ENCODE measurements around the gene DOCK8. TPM values are rescaled to one million over a fixed set of nuclear protein-coding genes. Genes with fewer than 3 reads are reported as not detected.

The DOCK8 gene
- total and polyA plus RNA-seq, 2 of the 4 experiments (the other 2 are of a cell fraction) = not detected

DNA sequence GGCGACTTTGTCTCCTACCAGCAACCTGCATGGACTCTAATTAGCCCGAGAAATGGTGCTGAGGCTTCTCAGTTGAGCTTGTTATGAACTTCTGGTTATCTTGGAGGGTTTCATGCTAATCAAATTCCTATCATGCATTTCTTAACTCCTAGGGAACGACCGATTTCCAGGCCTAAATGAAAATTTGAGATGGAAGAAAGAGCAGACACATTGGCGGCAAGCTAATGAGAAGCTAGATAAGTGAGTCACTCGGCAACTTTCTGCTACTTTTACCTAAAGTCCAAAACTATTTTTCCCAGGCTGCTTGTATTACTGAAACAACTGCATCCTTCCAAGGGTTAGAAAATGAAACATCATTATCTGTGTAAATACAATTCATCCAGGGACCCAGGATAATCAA, 207.2 kb downstream of the DOCK8 start:
- CTCF ChIA-PET = no interaction called here
- no peak for ATAC-seq (ENCODE audit: low read depth)

More for the DNA sequence above, 207.2 kb downstream of the DOCK8 start:
- Histone ChIP-seq H2AFZ (replicated peaks; ENCODE audit: low read length, poor library complexity) (no peak overlapping the region), H3K18ac (ENCODE audit: low read depth, low read length) (no peak overlapping the region), H2BK5ac (ENCODE audit: low read depth, low read length, poor library complexity, severe bottlenecking) (no peak overlapping the region), H4K91ac (ENCODE audit: insufficient read depth, low read depth, low read length) (no peak overlapping the region), H2BK15ac (ENCODE audit: low read depth, low read length) (no peak overlapping the region), H2AK5ac (ENCODE audit: low read depth, low read length) (no peak overlapping the region), H2AK9ac (replicated peaks; ENCODE audit: low read depth, low read length, poor library complexity) (no peak overlapping the region), H4K8ac (ENCODE audit: low read depth in 2 of 2, low read length in 2 of 2) (no peak overlapping the region), H2BK20ac (ENCODE audit: low read depth, low read length) (no peak overlapping the region), H3K27me3 (ENCODE audit: control insufficient read depth, insufficient read depth, low read length) (no peaks in the 10 kb centered on the region), H3K79me1 (ENCODE audit: low read depth in 1 of 2, low read length in 2 of 2) (no peaks in the 10 kb centered on the region), H3K14ac (replicated peaks; ENCODE audit: low read depth, low read length) (no peak overlapping the region), H4K20me1 (ENCODE audit: insufficient read depth, low read length) (no peaks in the 10 kb centered on the region), H3K4me2 (ENCODE audit: low read depth, low read length) (no peak overlapping the region), H3K23ac (ENCODE audit: low read depth, low read length) (no peak overlapping the region), H2BK120ac (ENCODE audit: low read depth, low read length) (no peak overlapping the region), H3K9me1 (ENCODE audit: insufficient read depth, low read length) (no peaks in the 10 kb centered on the region), H3K9ac (ENCODE audit: low read depth, low read length) (no peak overlapping the region), H3K56ac (ENCODE audit: extremely low read depth, insufficient read depth, low read length) (no peak overlapping the region), H3K36me3 (ENCODE audit: control insufficient read depth, insufficient read depth, low read length) (no peaks in the 10 kb centered on the region), H3K4me3 (ENCODE audit: insufficient read depth, low read depth, low read length) (no peak overlapping the region), H3K4ac (ENCODE audit: low read depth, low read length) (no peak overlapping the region), H3K27ac (ENCODE audit: insufficient read depth, low read length) (no peak overlapping the region), H3K4me1 (ENCODE audit: control insufficient read depth, insufficient read depth, low read length) (no peaks in the 10 kb centered on the region), H3K9me3 (ENCODE audit: control insufficient read depth, insufficient read depth, low read length) (no peaks in the 10 kb centered on the region), H4K5ac (ENCODE audit: low read depth, low read length) (no peak overlapping the region)
- no CpG with 5 or more reads among the region's 6 CpGs for WGBS, 2 experiments (ENCODE audit: extremely low coverage in 2 of 2, insufficient read length in 1 of 2)
- POLR2A ChIA-PET (ENCODE audit: unreplicated experiment) = no interaction called here
- no TSS peak for BruUV-seq (replicated peaks)
- no peak for DNase-seq
- TF ChIP-seq, protein P1, sequence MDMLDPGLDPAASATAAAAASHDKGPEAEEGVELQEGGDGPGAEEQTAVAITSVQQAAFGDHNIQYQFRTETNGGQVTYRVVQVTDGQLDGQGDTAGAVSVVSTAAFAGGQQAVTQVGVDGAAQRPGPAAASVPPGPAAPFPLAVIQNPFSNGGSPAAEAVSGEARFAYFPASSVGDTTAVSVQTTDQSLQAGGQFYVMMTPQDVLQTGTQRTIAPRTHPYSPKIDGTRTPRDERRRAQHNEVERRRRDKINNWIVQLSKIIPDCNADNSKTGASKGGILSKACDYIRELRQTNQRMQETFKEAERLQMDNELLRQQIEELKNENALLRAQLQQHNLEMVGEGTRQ (IDR thresholded peaks at IDR 0.05; ENCODE audit: low read depth, low read length) = no peak
- TF ChIP-seq MAFK (IDR thresholded peaks at IDR 0.05; ENCODE audit: low read depth, low read length) (no peak), RFX5 (IDR thresholded peaks at IDR 0.05; ENCODE audit: low read depth, low read length) (no peak)
- dilution Hi-C loops (cut with HindIII; ENCODE audit: low sequenced_read_pairs, unreplicated experiment) (no loop called here), in situ Hi-C loops (cut with MboI; ENCODE audit: low sequenced_read_pairs) (no loop called here), intact Hi-C loops (cut with micrococcal nuclease) (no loop called here)
